COLO668 (cell line): Measurements from ENCODE around the gene ANKRD30B.
"Not testable (repeated sequence)": the region's sequence is repeated elsewhere in the genome, so short reads cannot be mapped to it uniquely, and the experiment has no call there.

Source experiments
- DNase-seq: peaks from one replicate; lab custom pipeline; 2025; ENCODE audit not compliant: unreplicated experiment; lab: John Stamatoyannopoulos, UW

Gene ANKRD30B

GRCh38 chr18:14856256-14856655 is 108.3 kb downstream of the ANKRD30B start:
- not testable (repeated sequence) for DNase-seq

GRCh38 chr18:14858514-14858913 is 110.5 kb downstream of the ANKRD30B start:
- not testable (repeated sequence) for DNase-seq

GRCh38 chr18:14859995-14860394 is 112.0 kb downstream of the ANKRD30B start:
- DNase-seq = not testable (repeated sequence)

- not testable (repeated sequence) for DNase-seq
Observed at GRCh38 chr18:14866426-14866825, 118.5 kb downstream of the ANKRD30B start.

- DNase-seq = not testable (repeated sequence)
Observed at GRCh38 chr18:14867988-14868387, 120.0 kb downstream of the ANKRD30B start.

- not testable (repeated sequence) for DNase-seq
Observed at GRCh38 chr18:14868825-14869224, 120.9 kb downstream of the ANKRD30B start.

- DNase-seq = not testable (repeated sequence)
Observed at GRCh38 chr18:14878826-14879225, 130.9 kb downstream of the ANKRD30B start.

- DNase-seq = no peak
Observed at GRCh38 chr18:14900435-14900834, 152.5 kb downstream of the ANKRD30B start.
